ENCODE data around the gene CD200R1.

The CD200R1 gene

DNA sequence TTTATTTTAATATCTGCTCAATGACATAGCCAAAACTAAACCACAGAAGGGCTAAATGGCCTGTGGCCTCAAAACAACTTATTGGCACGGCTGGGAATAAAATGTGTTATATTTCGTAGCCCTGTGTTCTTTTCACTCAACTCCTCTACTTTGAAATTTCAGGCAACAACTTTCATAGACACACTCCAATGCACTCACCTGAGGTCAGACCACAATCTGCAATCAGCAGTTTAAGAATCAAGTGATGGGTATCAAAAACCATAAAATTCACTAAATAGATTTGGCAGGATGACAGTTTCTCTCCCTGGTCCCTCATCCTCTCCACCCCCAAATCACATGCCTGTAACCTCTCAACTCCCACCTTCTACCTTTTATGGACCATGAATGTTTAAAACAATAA, 2.0 kb upstream of the CD200R1 start:
- no peak for DNase-seq (ENCODE audit: low read depth)
- TF ChIP-seq CTCF (IDR thresholded peaks at IDR 0.05; ENCODE audit: control insufficient read depth, insufficient read depth, low read depth, low read length, missing control alignments): no peak
- no peak overlapping the region for H3K4me3 ChIP-seq (ENCODE audit: control insufficient read depth, low read depth, low read length)

DNA sequence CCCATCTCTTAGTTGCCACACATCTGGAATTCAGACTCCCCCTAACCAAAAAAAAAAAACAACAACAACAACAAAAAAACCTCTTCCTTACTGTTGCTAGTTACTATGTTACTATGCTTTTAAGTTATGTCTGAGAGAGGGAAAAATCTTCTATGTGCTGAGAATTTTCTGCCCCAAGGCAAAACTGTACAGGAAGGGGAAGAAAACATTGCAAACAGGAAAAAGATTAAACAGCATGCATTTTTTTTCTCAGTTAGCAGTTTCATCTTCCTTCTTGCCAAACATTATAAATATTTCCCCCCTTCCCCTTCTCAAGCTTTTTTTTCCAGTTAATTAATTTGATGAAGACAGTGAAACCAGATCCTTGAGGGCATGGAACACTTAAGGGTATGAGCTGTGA, 1.1 kb upstream of the CD200R1 start:
- no peak for TF ChIP-seq CTCF (IDR thresholded peaks at IDR 0.05; ENCODE audit: control insufficient read depth, insufficient read depth, low read depth, low read length, missing control alignments)
- no peak overlapping the region for H3K4me3 ChIP-seq (ENCODE audit: control insufficient read depth, low read depth, low read length)
- DNase-seq (ENCODE audit: low read depth): no peak

DNA sequence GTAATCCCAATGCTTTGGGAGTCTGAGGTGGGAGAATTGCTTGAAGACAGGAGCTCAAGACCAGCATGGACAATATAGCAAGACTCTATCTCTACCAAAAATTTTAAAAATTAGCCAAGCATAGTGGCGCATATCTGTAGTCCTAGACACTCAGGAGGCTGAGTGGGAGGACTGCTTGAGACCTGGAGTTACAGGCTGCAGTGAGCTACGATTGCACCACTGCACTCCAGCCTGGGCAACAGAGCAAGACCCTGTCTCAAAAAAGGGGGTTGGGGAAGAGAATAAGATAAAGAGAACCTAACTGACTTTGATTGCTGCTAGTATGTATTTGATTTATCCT, 755 bp downstream of the CD200R1 start:
- no peak for DNase-seq (ENCODE audit: low read depth)
- H3K4me3 ChIP-seq (ENCODE audit: control insufficient read depth, low read depth, low read length): no peak overlapping the region
- TF ChIP-seq CTCF (IDR thresholded peaks at IDR 0.05; ENCODE audit: control insufficient read depth, insufficient read depth, low read depth, low read length, missing control alignments): no peak

- H3K4me3 ChIP-seq (ENCODE audit: control insufficient read depth, low read depth, low read length): no peak overlapping the region
- TF ChIP-seq CTCF (IDR thresholded peaks at IDR 0.05; ENCODE audit: control insufficient read depth, insufficient read depth, low read depth, low read length, missing control alignments): no peak
- no peak for DNase-seq (ENCODE audit: low read depth)
Observed at GRCh38 chr3:112973325-112974177, 1.4 kb downstream of the CD200R1 start.

- no peak overlapping the region for H3K4me3 ChIP-seq (ENCODE audit: control insufficient read depth, low read depth, low read length)
- no peak for TF ChIP-seq CTCF (IDR thresholded peaks at IDR 0.05; ENCODE audit: control insufficient read depth, insufficient read depth, low read depth, low read length, missing control alignments)
- no peak for DNase-seq (ENCODE audit: low read depth)
Observed at GRCh38 chr3:112972158-112972557, 2.7 kb downstream of the CD200R1 start.

DNA sequence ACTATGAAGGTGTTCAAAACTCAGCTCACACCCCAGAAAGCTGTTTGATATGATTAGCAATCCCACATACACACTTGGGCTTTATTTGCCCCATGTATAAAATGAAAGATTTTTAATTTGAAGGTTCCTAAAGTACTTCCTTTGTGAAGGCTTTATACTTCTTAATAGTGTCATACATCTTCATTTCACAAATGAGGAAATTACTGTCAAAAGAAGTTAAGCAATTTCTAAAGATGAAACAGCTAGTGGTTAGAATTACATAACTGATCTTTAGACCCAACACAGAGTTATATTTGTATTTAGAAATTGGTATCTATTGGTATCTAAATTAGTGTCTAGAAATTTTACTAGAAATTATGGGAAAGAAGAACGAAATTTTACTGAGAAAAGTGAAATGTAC, 7.1 kb downstream of the CD200R1 start:
- no peak for TF ChIP-seq CTCF (IDR thresholded peaks at IDR 0.05; ENCODE audit: control insufficient read depth, insufficient read depth, low read depth, low read length, missing control alignments)
- H3K4me3 ChIP-seq (ENCODE audit: control insufficient read depth, low read depth, low read length): no peak overlapping the region
- DNase-seq (ENCODE audit: low read depth): no peak

Data from AG09309 (cell line).